ENCODE measurements around the gene XCL2. TPM values are rescaled to one million over a fixed set of nuclear protein-coding genes. Genes with fewer than 3 reads are reported as not detected.

Gene XCL2
- total and polyA plus RNA-seq, 2 of the 8 experiments (the other 6 are each of a cell fraction or from before 2014, with no cell fraction given): not detected

GRCh38 chr1:168572633-168573032 is 28.8 kb upstream of the XCL2 start (continued):
- TF ChIP-seq ASH2L (IDR thresholded peaks at IDR 0.05; ENCODE audit: low read length): no peak
